GM18873 (cell line): ENCODE measurements around the gene SRGAP3.

Source experiments
- ATAC-seq: cut with Tn5 transposase; IDR thresholded peaks from one replicate; pipeline ENCODE4 v1.9.1; 2021; ENCODE audit warnings: mild to moderate bottlenecking, moderate library complexity, moderate number of reproducible peaks; ENCODE audit not compliant: unreplicated experiment, low FRiP score

SRGAP3 gene

GRCh38 chr3:9123840-9124239 is 125.6 kb downstream of the SRGAP3 start:
- no peak for ATAC-seq

- no peak for ATAC-seq
Measured at GRCh38 chr3:9122732-9123364, 126.6 kb downstream of the SRGAP3 start.

- no peak for ATAC-seq
Measured at GRCh38 chr3:9121366-9122001, 128.0 kb downstream of the SRGAP3 start.

GRCh38 chr3:9119331-9119730 is 130.1 kb downstream of the SRGAP3 start:
- ATAC-seq: no peak

GRCh38 chr3:9118222-9118621 is 131.2 kb downstream of the SRGAP3 start:
- no peak for ATAC-seq

- ATAC-seq: no peak
Measured at GRCh38 chr3:9117220-9117619, 132.2 kb downstream of the SRGAP3 start.

GRCh38 chr3:9116336-9116735 is 133.1 kb downstream of the SRGAP3 start:
- no peak for ATAC-seq

GRCh38 chr3:9115336-9115735 is 134.1 kb downstream of the SRGAP3 start:
- ATAC-seq: no peak

- no peak for ATAC-seq
Measured at GRCh38 chr3:9113040-9113439, 136.4 kb downstream of the SRGAP3 start.

GRCh38 chr3:9111866-9112265 is 137.6 kb downstream of the SRGAP3 start:
- ATAC-seq: no peak

GRCh38 chr3:9111417-9111816 is 138.0 kb downstream of the SRGAP3 start:
- no peak for ATAC-seq

- no peak for ATAC-seq
Measured at GRCh38 chr3:9110802-9111201, 138.6 kb downstream of the SRGAP3 start.

GRCh38 chr3:9110316-9110715 is 139.1 kb downstream of the SRGAP3 start:
- ATAC-seq: no peak

- ATAC-seq: no peak
Measured at GRCh38 chr3:9109568-9109914, 139.9 kb downstream of the SRGAP3 start.

GRCh38 chr3:9108876-9109567 is 140.4 kb downstream of the SRGAP3 start:
- no peak for ATAC-seq

- ATAC-seq: no peak
Measured at GRCh38 chr3:9107738-9108137, 141.7 kb downstream of the SRGAP3 start.

GRCh38 chr3:9105421-9105820 is 144.0 kb downstream of the SRGAP3 start:
- ATAC-seq: no peak

GRCh38 chr3:9104121-9104520 is 145.3 kb downstream of the SRGAP3 start:
- ATAC-seq: no peak

GRCh38 chr3:9102240-9102981 is 147.0 kb downstream of the SRGAP3 start:
- ATAC-seq: no peak

- no peak for ATAC-seq
Measured at GRCh38 chr3:9101286-9101685, 148.2 kb downstream of the SRGAP3 start.

GRCh38 chr3:9100513-9100894 is 148.9 kb downstream of the SRGAP3 start:
- ATAC-seq: peak; percentile 46
